Suprapubic skin (tissue), 4 donors: Measurements from ENCODE around the gene ASS1.

Source experiments
- CTCF ChIP-seq, 2 donors: fragments of 200-600 bp in 1 of 2; fragments of 450-650 bp in 1 of 2; sonication (generic) in 1 of 2; IDR thresholded peaks; one replicate each; pipeline ENCODE4 v1.5.1; 2016 to 2019; ENCODE audit warnings: antibody characterized with exemption in 2 of 2, mild to moderate bottlenecking in 1 of 2, moderate library complexity in 1 of 2
- EP300 ChIP-seq: sonication (generic); formaldehyde crosslinking; IDR thresholded peaks from one replicate; pipeline ENCODE4 v1.6.1; 2017; ENCODE audit warnings: antibody characterized with exemption
- POLR2A ChIP-seq, 2 donors: fragments of 450-650 bp; IDR thresholded peaks; one replicate each; pipeline ENCODE4 v1.6.1; 2017; ENCODE audit warnings: antibody characterized with exemption in 2 of 2, mild to moderate bottlenecking in 2 of 2, moderate library complexity in 2 of 2
- POLR2AphosphoS5 ChIP-seq, 3 donors: sonication (generic); formaldehyde crosslinking; IDR thresholded peaks; one replicate each; pipeline ENCODE4 v1.6.1; 2017; ENCODE audit warnings: antibody characterized with exemption in 3 of 3

DNA sequence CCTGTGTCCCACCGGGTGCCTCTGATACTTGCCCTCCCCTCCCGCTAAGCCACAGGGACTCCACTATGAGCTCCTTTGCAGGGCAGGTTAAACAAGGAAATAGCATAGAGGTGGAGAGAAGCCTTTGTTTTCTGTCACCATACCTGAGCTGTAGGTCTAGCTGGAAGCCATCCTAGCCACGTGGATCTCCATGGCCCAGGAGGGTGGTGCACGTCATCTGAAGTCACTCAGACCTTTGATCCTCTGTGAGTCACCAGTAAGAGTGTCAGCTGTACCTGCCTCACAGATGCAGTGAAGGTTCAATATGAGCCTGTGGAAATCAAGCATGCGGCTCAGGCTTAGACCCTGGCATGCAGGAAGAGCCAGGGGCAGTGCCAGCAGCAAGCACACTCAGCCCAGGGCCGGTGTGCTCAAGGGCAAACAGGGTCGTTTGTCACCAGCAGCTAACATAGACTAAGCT, 55.1 kb downstream of the ASS1 start:
- no peak for TF ChIP-seq CTCF (IDR thresholded peaks at IDR 0.05)
- no peak for TF ChIP-seq POLR2A (IDR thresholded peaks at IDR 0.05)
- no peak for TF ChIP-seq POLR2AphosphoS5 (IDR thresholded peaks at IDR 0.05)
- TF ChIP-seq EP300 = no peak
